Muscle of arm (tissue), 14 donors: Measurements from ENCODE around the gene ELMO1. TPM values are rescaled to one million over a fixed set of nuclear protein-coding genes. Genes with fewer than 3 reads are reported as not detected.

Source experiments
- DNase-seq: peaks from one replicate; pipeline ENCODE4 v3.0.0-alpha.2; 2013
- long read RNA-seq, 11 donors: transcript quantifications; one replicate each; lab custom pipeline, GENCODE V29; 2026
- polyA plus RNA-seq, 12 donors: library from polyadenylated mRNA; unstranded; fragments of 120-200 nt; gene quantifications; one replicate each; pipeline ENCODE4 v1.2.1, GENCODE V29; 2013; ENCODE audit not compliant: insufficient read length in 12 of 12

ELMO1 gene
- polyA plus RNA-seq, result 10 to 100 TPM in 11 of 12 donors, not detected in 1; 20.7 to 36.5 (median 29.4) TPM
- long read RNA-seq, donor 1, partial matches to known transcripts, result 0 of 2 reads
- long read RNA-seq, donor 1, other reads (novel, unspliced or antisense), result 0 of 2 reads
- long read RNA-seq, donor 2, full-length matches to known transcripts, result 10 of 10 reads
- long read RNA-seq, donor 2, partial matches to known transcripts, result 0 of 10 reads
- long read RNA-seq, donor 2, other reads (novel, unspliced or antisense), result 0 of 10 reads
- long read RNA-seq, donor 3, full-length matches to known transcripts, result 2 of 2 reads
- long read RNA-seq, donor 3, partial matches to known transcripts, result 0 of 2 reads
- long read RNA-seq, donor 3, other reads (novel, unspliced or antisense), result 0 of 2 reads
- long read RNA-seq, donor 4, result 0 reads
- long read RNA-seq, donor 5, full-length matches to known transcripts, result 10 of 10 reads
- long read RNA-seq, donor 5, partial matches to known transcripts, result 0 of 10 reads
- long read RNA-seq, donor 5, other reads (novel, unspliced or antisense), result 0 of 10 reads
- long read RNA-seq, donor 6, partial matches to known transcripts, result 0 of 5 reads
- long read RNA-seq, donor 6, other reads (novel, unspliced or antisense), result 0 of 5 reads
- long read RNA-seq, donor 7, full-length matches to known transcripts, result 2 of 2 reads
- long read RNA-seq, donor 7, partial matches to known transcripts, result 0 of 2 reads
- long read RNA-seq, donor 7, other reads (novel, unspliced or antisense), result 0 of 2 reads
- long read RNA-seq, donor 8, full-length matches to known transcripts, result 8 of 13 reads
- long read RNA-seq, donor 8, partial matches to known transcripts, result 5 of 13 reads
- long read RNA-seq, donor 8, other reads (novel, unspliced or antisense), result 0 of 13 reads
- long read RNA-seq, donor 9, partial matches to known transcripts, result 0 of 1 reads
- long read RNA-seq, donor 9, other reads (novel, unspliced or antisense), result 0 of 1 reads
- long read RNA-seq, donor 10, full-length matches to known transcripts, result 7 of 7 reads
- long read RNA-seq, donor 10, partial matches to known transcripts, result 0 of 7 reads
- long read RNA-seq, donor 10, other reads (novel, unspliced or antisense), result 0 of 7 reads
- long read RNA-seq, donor 11, full-length matches to known transcripts, result 1 of 15 reads
- long read RNA-seq, donor 11, partial matches to known transcripts, result 14 of 15 reads
- long read RNA-seq, donor 11, other reads (novel, unspliced or antisense), result 0 of 15 reads

- DNase-seq, result peak; percentile 81
These were observed at the start of gene ELMO1 for GRCh38 chr7:37448636-37449361. ELMO1 (minus strand) TSS chr7:37448864; CDS start chr7:37342690, 106,174 bp downstream.

- DNase-seq, result no peak
These were observed 48.9 kb upstream of the ELMO1 start for GRCh38 chr7:37497576-37497975.

- peak; percentile 41 for DNase-seq
These were observed 47.0 kb upstream of the ELMO1 start for GRCh38 chr7:37495574-37496184.

GRCh38 chr7:37494926-37495325 lies 46.3 kb upstream of the ELMO1 start:
- DNase-seq, result no peak

GRCh38 chr7:37493810-37494209 lies 45.1 kb upstream of the ELMO1 start:
- no peak for DNase-seq

GRCh38 chr7:37493123-37493522 lies 44.5 kb upstream of the ELMO1 start:
- no peak for DNase-seq

- DNase-seq, result no peak
These were observed 43.4 kb upstream of the ELMO1 start for GRCh38 chr7:37491919-37492694.

- DNase-seq, result no peak
These were observed 41.0 kb upstream of the ELMO1 start for GRCh38 chr7:37489703-37490102.

- no peak for DNase-seq
These were observed 39.6 kb upstream of the ELMO1 start for GRCh38 chr7:37488163-37488764.

GRCh38 chr7:37484426-37485073 lies 35.9 kb upstream of the ELMO1 start:
- DNase-seq, result no peak

GRCh38 chr7:37483627-37484026 lies 35.0 kb upstream of the ELMO1 start:
- no peak for DNase-seq

GRCh38 chr7:37482953-37483352 lies 34.3 kb upstream of the ELMO1 start:
- DNase-seq, result no peak

GRCh38 chr7:37482505-37482904 lies 33.8 kb upstream of the ELMO1 start:
- no peak for DNase-seq

- no peak for DNase-seq
These were observed 33.1 kb upstream of the ELMO1 start for GRCh38 chr7:37481722-37482288.

- DNase-seq, result no peak
These were observed 32.5 kb upstream of the ELMO1 start for GRCh38 chr7:37481154-37481553.

- no peak for DNase-seq
These were observed 31.7 kb upstream of the ELMO1 start for GRCh38 chr7:37480041-37481031.

- DNase-seq, result peak; percentile 71
These were observed 28.3 kb upstream of the ELMO1 start for GRCh38 chr7:37476881-37477450.
